ENCODE measurements around the gene NPEPPS.

Gene NPEPPS

GRCh38 chr17:47664624-47664941 lies 133.7 kb downstream of the NPEPPS start:
- no peak for DNase-seq (ENCODE audit: low read depth in 3 of 3)

- no peak for DNase-seq (ENCODE audit: low read depth in 3 of 3)
Observed at GRCh38 chr17:47665655-47666054, 134.7 kb downstream of the NPEPPS start.

GRCh38 chr17:47669081-47669480 lies 138.2 kb downstream of the NPEPPS start:
- no peak for DNase-seq (ENCODE audit: low read depth in 3 of 3)

GRCh38 chr17:47670064-47670463 lies 139.2 kb downstream of the NPEPPS start:
- no peak for DNase-seq (ENCODE audit: low read depth in 3 of 3)
